Middle frontal gyrus (tissue), 1 donor: ENCODE results near the gene ASPDH.
A peak's percentile ranks its signal among the peaks of the same experiment; 100 is the strongest.

Experiments
- DNase-seq: peaks from one replicate; pipeline ENCODE4 v3.0.0-alpha.2; 2015; ENCODE audit warnings: low spot score; ENCODE audit errors: extremely low spot score

Gene ASPDH

GRCh38 chr19:50496189-50497021, 17.3 kb downstream of the ASPDH start:
- peak; percentile 65 for DNase-seq

GRCh38 chr19:50495020-50495531, 18.6 kb downstream of the ASPDH start:
- DNase-seq: no peak

- DNase-seq: no peak
Measured at GRCh38 chr19:50494186-50495019, 19.3 kb downstream of the ASPDH start.

- DNase-seq: no peak
Measured at GRCh38 chr19:50493171-50493570, 20.5 kb downstream of the ASPDH start.

- no peak for DNase-seq
Measured at GRCh38 chr19:50492303-50493052, 21.2 kb downstream of the ASPDH start.

GRCh38 chr19:50490991-50491472, 22.7 kb downstream of the ASPDH start:
- DNase-seq: no peak

- DNase-seq: no peak
Measured at GRCh38 chr19:50490411-50490811, 23.3 kb downstream of the ASPDH start.

- no peak for DNase-seq
Measured at GRCh38 chr19:50489461-50490011, 24.2 kb downstream of the ASPDH start.

GRCh38 chr19:50488389-50489194, 25.1 kb downstream of the ASPDH start:
- DNase-seq: no peak

- no peak for DNase-seq
Measured at GRCh38 chr19:50486823-50487515, 26.7 kb downstream of the ASPDH start.

- no peak for DNase-seq
Measured at GRCh38 chr19:50485284-50485955, 28.3 kb downstream of the ASPDH start.

- DNase-seq: no peak
Measured at GRCh38 chr19:50482916-50483315, 30.8 kb downstream of the ASPDH start.

- DNase-seq: no peak
Measured at GRCh38 chr19:50482271-50482855, 31.4 kb downstream of the ASPDH start.

GRCh38 chr19:50481351-50482149, 32.2 kb downstream of the ASPDH start:
- DNase-seq: no peak

- DNase-seq: no peak
Measured at GRCh38 chr19:50480281-50481111, 33.2 kb downstream of the ASPDH start.

GRCh38 chr19:50479761-50480251, 33.9 kb downstream of the ASPDH start:
- DNase-seq: no peak
